SW480 (cell line): ENCODE results near the gene IP6K1.
"Not testable (repeated sequence)": the region's sequence is repeated elsewhere in the genome, so short reads cannot be mapped to it uniquely, and the experiment has no call there.

Source experiments
- DNase-seq: peaks from one replicate; pipeline ENCODE4 v3.0.0-alpha.2; 2016; ENCODE audit warnings: low spot score

The IP6K1 gene

GRCh38 chr3:49763981-49764380 is 22.4 kb downstream of the IP6K1 start:
- no peak for DNase-seq

GRCh38 chr3:49761661-49762060 is 24.7 kb downstream of the IP6K1 start:
- no peak for DNase-seq

GRCh38 chr3:49759226-49759625 is 27.1 kb downstream of the IP6K1 start:
- DNase-seq = no peak

GRCh38 chr3:49757197-49757596 is 29.1 kb downstream of the IP6K1 start:
- no peak for DNase-seq

GRCh38 chr3:49756036-49756435 is 30.3 kb downstream of the IP6K1 start:
- DNase-seq = no peak

GRCh38 chr3:49754536-49754935 is 31.8 kb downstream of the IP6K1 start:
- DNase-seq = no peak

- DNase-seq = no peak
Observed at GRCh38 chr3:49751501-49751900, 34.8 kb downstream of the IP6K1 start.

GRCh38 chr3:49750056-49750455 is 36.3 kb downstream of the IP6K1 start:
- no peak for DNase-seq

- DNase-seq = not testable (repeated sequence)
Observed at GRCh38 chr3:49748874-49749273, 37.5 kb downstream of the IP6K1 start.

- DNase-seq = no peak
Observed at GRCh38 chr3:49747792-49748480, 38.4 kb downstream of the IP6K1 start.

- no peak for DNase-seq
Observed at GRCh38 chr3:49745986-49746385, 40.4 kb downstream of the IP6K1 start.

- DNase-seq = no peak
Observed at GRCh38 chr3:49740427-49740826, 45.9 kb downstream of the IP6K1 start.

- no peak for DNase-seq
Observed at GRCh38 chr3:49738067-49738713, 48.2 kb downstream of the IP6K1 start.

- no peak for DNase-seq
Observed at GRCh38 chr3:49734752-49735151, 51.6 kb downstream of the IP6K1 start.

GRCh38 chr3:49733551-49733950 is 52.8 kb downstream of the IP6K1 start:
- no peak for DNase-seq

- DNase-seq = no peak
Observed at GRCh38 chr3:49732597-49732996, 53.7 kb downstream of the IP6K1 start.

GRCh38 chr3:49729966-49730609 is 56.3 kb downstream of the IP6K1 start:
- DNase-seq = no peak

- no peak for DNase-seq
Observed at GRCh38 chr3:49727924-49728361, 58.4 kb downstream of the IP6K1 start.

GRCh38 chr3:49727154-49727923 is 59.0 kb downstream of the IP6K1 start:
- no peak for DNase-seq

GRCh38 chr3:49725906-49726681 is 60.2 kb downstream of the IP6K1 start:
- no peak for DNase-seq

- no peak for DNase-seq
Observed at GRCh38 chr3:49724586-49724985, 61.8 kb downstream of the IP6K1 start.
